GM12801 (cell line): ENCODE data around the gene ST8SIA3.

Source experiments
- TF ChIP-seq, protein P1 (sequence below): IDR thresholded peaks from one replicate; pipeline ENCODE4 v1.5.1; 2011; ENCODE audit warnings: control low read depth; ENCODE audit not compliant: insufficient read length; ENCODE audit errors: extremely low read depth

Gene ST8SIA3

GRCh38 chr18:57329856-57330255 is 22.5 kb upstream of the ST8SIA3 start:
- TF ChIP-seq, protein P1, sequence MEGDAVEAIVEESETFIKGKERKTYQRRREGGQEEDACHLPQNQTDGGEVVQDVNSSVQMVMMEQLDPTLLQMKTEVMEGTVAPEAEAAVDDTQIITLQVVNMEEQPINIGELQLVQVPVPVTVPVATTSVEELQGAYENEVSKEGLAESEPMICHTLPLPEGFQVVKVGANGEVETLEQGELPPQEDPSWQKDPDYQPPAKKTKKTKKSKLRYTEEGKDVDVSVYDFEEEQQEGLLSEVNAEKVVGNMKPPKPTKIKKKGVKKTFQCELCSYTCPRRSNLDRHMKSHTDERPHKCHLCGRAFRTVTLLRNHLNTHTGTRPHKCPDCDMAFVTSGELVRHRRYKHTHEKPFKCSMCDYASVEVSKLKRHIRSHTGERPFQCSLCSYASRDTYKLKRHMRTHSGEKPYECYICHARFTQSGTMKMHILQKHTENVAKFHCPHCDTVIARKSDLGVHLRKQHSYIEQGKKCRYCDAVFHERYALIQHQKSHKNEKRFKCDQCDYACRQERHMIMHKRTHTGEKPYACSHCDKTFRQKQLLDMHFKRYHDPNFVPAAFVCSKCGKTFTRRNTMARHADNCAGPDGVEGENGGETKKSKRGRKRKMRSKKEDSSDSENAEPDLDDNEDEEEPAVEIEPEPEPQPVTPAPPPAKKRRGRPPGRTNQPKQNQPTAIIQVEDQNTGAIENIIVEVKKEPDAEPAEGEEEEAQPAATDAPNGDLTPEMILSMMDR, result no peak

DNA sequence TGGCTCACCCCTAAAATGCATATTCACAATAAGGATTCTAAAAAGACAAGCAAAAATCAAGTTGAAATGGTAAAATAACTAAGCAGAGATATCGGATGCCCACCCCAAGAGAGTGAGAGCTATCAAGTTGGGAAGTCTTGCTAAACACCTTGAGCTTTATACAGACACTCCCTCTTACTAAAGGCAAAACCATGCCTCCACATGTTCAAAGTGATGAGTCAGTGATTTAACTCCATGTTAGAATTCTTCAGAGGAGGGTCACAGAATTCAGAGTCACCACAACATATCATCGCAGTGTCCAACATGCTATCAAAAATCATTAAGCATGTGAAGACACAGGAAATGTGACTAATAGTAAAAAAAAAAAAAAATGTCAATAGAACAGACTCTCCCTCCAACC is 20.6 kb upstream of the ST8SIA3 start:
- TF ChIP-seq, protein P1, result no peak

DNA sequence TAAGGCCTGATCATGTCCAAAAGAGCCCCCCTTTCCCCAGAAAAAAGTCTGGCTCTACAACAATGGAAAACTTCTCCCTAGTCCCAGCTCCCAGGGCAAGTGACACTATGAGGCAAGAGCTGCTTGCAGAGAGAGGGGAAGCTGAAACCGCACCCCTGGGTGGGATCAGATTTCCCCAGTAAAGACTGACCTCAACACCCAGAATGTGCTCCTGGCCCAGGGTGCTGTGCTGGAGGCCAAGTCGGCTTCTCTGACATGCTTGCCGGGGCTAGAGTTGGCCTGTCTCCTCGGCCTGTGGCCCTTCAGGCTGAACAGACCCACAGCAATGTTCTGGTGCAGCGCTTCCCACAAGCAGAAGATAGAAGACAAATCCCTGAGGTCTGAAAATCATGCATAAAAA is 18.4 kb upstream of the ST8SIA3 start:
- TF ChIP-seq, protein P1, result no peak

DNA sequence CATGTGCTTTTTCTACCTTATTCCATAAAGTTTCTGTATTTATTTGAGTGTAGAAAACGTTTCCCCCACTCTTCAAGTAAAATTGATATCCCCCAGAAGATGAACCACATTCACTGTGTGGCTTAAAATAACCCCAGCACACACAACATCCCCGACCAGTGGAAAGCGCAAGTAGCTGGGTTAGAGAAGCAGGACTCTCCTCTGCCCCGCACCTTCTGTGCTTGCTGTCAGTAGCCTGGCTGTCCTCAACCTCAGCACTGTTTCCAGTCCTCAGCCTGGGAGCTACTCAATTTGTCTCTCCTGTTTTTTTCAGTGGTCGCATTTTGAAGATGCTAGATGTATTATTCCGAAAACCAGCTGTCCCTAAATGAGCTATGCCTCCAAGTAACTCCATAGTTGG is 18.0 kb upstream of the ST8SIA3 start:
- TF ChIP-seq, protein P1, result no peak

DNA sequence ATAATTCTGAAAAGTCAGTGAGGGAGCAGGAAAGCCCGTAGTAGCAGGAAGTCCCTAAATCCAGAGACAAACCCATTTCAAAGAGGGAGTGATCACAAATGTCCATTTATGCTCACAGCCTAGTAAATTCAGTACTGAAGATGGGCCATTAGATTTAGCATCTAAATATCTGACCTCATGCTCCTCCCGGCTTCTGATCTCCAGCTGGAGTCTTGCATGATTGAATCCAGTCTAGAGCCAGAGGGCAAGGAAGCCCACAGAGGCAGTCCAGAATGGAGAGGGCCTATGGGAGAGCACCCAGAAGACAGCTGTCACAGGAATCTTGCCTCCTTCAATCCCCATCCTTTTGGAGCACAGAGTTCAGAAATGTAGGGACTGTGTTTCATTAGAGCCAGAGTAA is 16.0 kb upstream of the ST8SIA3 start:
- TF ChIP-seq, protein P1, result no peak

GRCh38 chr18:57337890-57338289 is 14.5 kb upstream of the ST8SIA3 start:
- TF ChIP-seq, protein P1, result no peak

DNA sequence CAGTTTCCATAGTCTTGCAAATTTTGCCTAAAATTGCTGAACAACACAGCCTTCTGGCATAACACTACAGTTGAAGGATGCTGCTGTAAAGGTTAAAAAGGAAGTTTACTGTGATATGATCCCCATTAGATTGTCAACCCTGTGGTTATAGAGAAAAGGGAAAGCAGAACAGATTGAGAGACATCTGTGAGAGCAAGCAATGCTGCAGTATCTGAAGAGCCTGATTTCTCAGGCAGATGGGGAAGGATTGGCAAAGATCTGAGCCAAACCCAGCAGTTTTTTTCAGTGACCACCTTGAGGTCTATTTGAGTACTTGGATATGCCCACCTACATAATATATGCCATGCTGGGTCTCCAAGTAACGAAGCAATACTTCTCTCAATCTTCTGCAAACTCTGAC is 8.5 kb upstream of the ST8SIA3 start:
- TF ChIP-seq, protein P1, result no peak

GRCh38 chr18:57346876-57347275 is 5.5 kb upstream of the ST8SIA3 start:
- TF ChIP-seq, protein P1, result no peak
